Skeletal muscle tissue (tissue), 4 donors: ENCODE measurements around the gene SULT4A1. TPM values are rescaled to one million over a fixed set of nuclear protein-coding genes. Genes with fewer than 3 reads are reported as not detected.
A peak's percentile ranks its signal among the peaks of the same experiment; 100 is the strongest.

ENCODE experiments used
- H3K27ac ChIP-seq: one replicate; pipeline ENCODE4 v1.7.0; 2013; ENCODE audit warnings: mild to moderate bottlenecking, low read depth, low read length, inconsistent platforms
- H3K27me3 ChIP-seq, 3 donors: one replicate each; pipeline ENCODE4 v1.7.0; 2013; ENCODE audit warnings: low read length in 3 of 3; ENCODE audit not compliant: control insufficient read depth in 3 of 3, insufficient read depth in 3 of 3
- H3K36me3 ChIP-seq, 3 donors: one replicate each; pipeline ENCODE4 v1.7.0; 2013; ENCODE audit warnings: low read length in 3 of 3; ENCODE audit not compliant: control insufficient read depth in 3 of 3, insufficient read depth in 3 of 3
- H3K4me1 ChIP-seq, 3 donors: one replicate each; pipeline ENCODE4 v1.7.0; 2013; ENCODE audit warnings: low read length in 3 of 3, mild to moderate bottlenecking in 3 of 3; ENCODE audit not compliant: control insufficient read depth in 3 of 3, insufficient read depth in 3 of 3
- H3K4me3 ChIP-seq, 3 donors: one replicate each; pipeline ENCODE4 v1.7.0; 2013; ENCODE audit warnings: low read length in 3 of 3
- H3K9ac ChIP-seq, 3 donors: one replicate each; pipeline ENCODE4 v1.7.0; 2013; ENCODE audit warnings: low read length in 3 of 3, mild to moderate bottlenecking in 3 of 3, moderate library complexity in 2 of 3, low read depth in 1 of 3
- H3K9me3 ChIP-seq, 3 donors: one replicate each; pipeline ENCODE4 v1.7.0; 2013; ENCODE audit warnings: low read length in 3 of 3; ENCODE audit not compliant: control insufficient read depth in 3 of 3
- total RNA-seq: library from RNA; depleted of rRNA; stranded (reverse); fragments of >200 nt; gene quantifications from one replicate; pipeline ENCODE4 v1.2.3, GENCODE V29; 2014
- donor health status: Osteomylitis.

SULT4A1 gene
- total RNA-seq, 1 donor from 2014 or later = under 0.01 TPM

GRCh38 chr22:43817402-43817801 is 44.9 kb downstream of the SULT4A1 start:
- Histone ChIP-seq H3K9me3 (no peaks in the 10 kb centered on the region), H3K36me3 (no peaks in the 10 kb centered on the region), H3K27me3 (peaks cover 31 to 40% (median 34%) of the 10 kb centered on the region in 3 donors), H3K9ac (no peak overlapping the region), H3K27ac (no peak overlapping the region), H3K4me3 (no peak overlapping the region), H3K4me1 (peaks cover 8 to 11% (median 10%) of the 10 kb centered on the region in 3 donors)

- H3K27me3 ChIP-seq = peaks cover under 1 to 9% (median 3%) of the 10 kb centered on the region in 3 donors
- H3K36me3 ChIP-seq = no peaks in the 10 kb centered on the region
- no peak overlapping the region for H3K27ac ChIP-seq
- H3K9me3 ChIP-seq = no peaks in the 10 kb centered on the region
- H3K9ac ChIP-seq = no peak overlapping the region
- no peak overlapping the region for H3K4me3 ChIP-seq
- H3K4me1 ChIP-seq = peaks cover 13 to 19% (median 17%) of the 10 kb centered on the region in 3 donors
These were observed 48.0 kb downstream of the SULT4A1 start for GRCh38 chr22:43814264-43814663.

- H3K27ac ChIP-seq = peak overlapping the region; percentile 67
- H3K27me3 ChIP-seq = peaks cover 0 to 3% (median 0%) of the 10 kb centered on the region in 3 donors
- no peaks in the 10 kb centered on the region for H3K36me3 ChIP-seq
- H3K9ac ChIP-seq = peak overlapping the region; percentile 81 to 94 (median 93)
- H3K4me3 ChIP-seq = peak overlapping the region; percentile 98 to 100 (median 100)
- peaks cover 13 to 19% (median 17%) of the 10 kb centered on the region in 3 donors for H3K4me1 ChIP-seq
- H3K9me3 ChIP-seq = no peaks in the 10 kb centered on the region
These were observed 49.4 kb downstream of the SULT4A1 start for GRCh38 chr22:43812890-43813289.

- peaks cover 13 to 19% (median 17%) of the 10 kb centered on the region in 3 donors for H3K4me1 ChIP-seq
- no peaks in the 10 kb centered on the region for H3K9me3 ChIP-seq
- H3K27me3 ChIP-seq = peaks cover 0 to 2% (median 0%) of the 10 kb centered on the region in 3 donors
- H3K36me3 ChIP-seq = no peaks in the 10 kb centered on the region
- H3K9ac ChIP-seq = peak within 1 kb of the TSS; percentile 81 to 94 (median 93)
- H3K4me3 ChIP-seq = peak within 1 kb of the TSS; percentile 98 to 100 (median 100)
- peak within 1 kb of the TSS; percentile 67 for H3K27ac ChIP-seq
These were observed 50.0 kb downstream of the SULT4A1 start, which contains the start of gene EFCAB6 for GRCh38 chr22:43812149-43812842. Gene EFCAB6 (minus strand): TSS chr22:43812305. CDS start chr22:43782318, 29,987 bp downstream.

- peaks cover 13 to 19% (median 17%) of the 10 kb centered on the region in 3 donors for H3K4me1 ChIP-seq
- no peaks in the 10 kb centered on the region for H3K36me3 ChIP-seq
- H3K27ac ChIP-seq = no peak overlapping the region
- H3K9me3 ChIP-seq = no peaks in the 10 kb centered on the region
- H3K9ac ChIP-seq = peak overlapping the region; percentile 64 to 93 (median 71)
- peak overlapping the region; percentile 98 to 100 (median 100) for H3K4me3 ChIP-seq
- no peaks in the 10 kb centered on the region for H3K27me3 ChIP-seq
These were observed 50.5 kb downstream of the SULT4A1 start for GRCh38 chr22:43811777-43812148.

- H3K4me3 ChIP-seq = no peak overlapping the region
These were observed 59.3 kb downstream of the SULT4A1 start for GRCh38 chr22:43802897-43803495.

GRCh38 chr22:43800970-43801369 is 61.3 kb downstream of the SULT4A1 start:
- no peaks in the 10 kb centered on the region for H3K36me3 ChIP-seq
- no peaks in the 10 kb centered on the region for H3K4me1 ChIP-seq
- H3K9ac ChIP-seq = no peak overlapping the region
- no peak overlapping the region for H3K27ac ChIP-seq
- H3K4me3 ChIP-seq = no peak overlapping the region
- H3K27me3 ChIP-seq = no peaks in the 10 kb centered on the region
- H3K9me3 ChIP-seq = peaks cover 0 to 5% (median 2%) of the 10 kb centered on the region in 3 donors

More at GRCh38 chr22:43802897-43803495, 59.3 kb downstream of the SULT4A1 start:
- Histone ChIP-seq H3K9me3 (peaks cover 0 to 5% (median 2%) of the 10 kb centered on the region in 3 donors), H3K27me3 (no peaks in the 10 kb centered on the region), H3K27ac (no peak overlapping the region), H3K9ac (no peak overlapping the region), H3K4me1 (no peaks in the 10 kb centered on the region), H3K36me3 (no peaks in the 10 kb centered on the region)

GRCh38 chr22:43798492-43798891 is 63.8 kb downstream of the SULT4A1 start:
- no peaks in the 10 kb centered on the region for H3K27me3 ChIP-seq
- H3K27ac ChIP-seq = no peak overlapping the region
- no peak overlapping the region for H3K4me3 ChIP-seq

GRCh38 chr22:43796567-43796966 is 65.7 kb downstream of the SULT4A1 start:
- H3K9ac ChIP-seq = no peak overlapping the region
- peaks cover 0 to 5% (median 2%) of the 10 kb centered on the region in 3 donors for H3K9me3 ChIP-seq
- no peak overlapping the region for H3K27ac ChIP-seq
- H3K4me1 ChIP-seq = no peaks in the 10 kb centered on the region
- no peak overlapping the region for H3K4me3 ChIP-seq
- H3K27me3 ChIP-seq = no peaks in the 10 kb centered on the region
- no peaks in the 10 kb centered on the region for H3K36me3 ChIP-seq

More at GRCh38 chr22:43798492-43798891, 63.8 kb downstream of the SULT4A1 start:
- no peaks in the 10 kb centered on the region for H3K36me3 ChIP-seq
- H3K9ac ChIP-seq = no peak overlapping the region
- H3K4me1 ChIP-seq = no peaks in the 10 kb centered on the region
- peaks cover 0 to 5% (median 2%) of the 10 kb centered on the region in 3 donors for H3K9me3 ChIP-seq

GRCh38 chr22:43795320-43795719 is 67.0 kb downstream of the SULT4A1 start:
- Histone ChIP-seq H3K27ac (no peak overlapping the region), H3K9ac (no peak overlapping the region), H3K27me3 (no peaks in the 10 kb centered on the region), H3K9me3 (peaks cover 0 to 2% (median 2%) of the 10 kb centered on the region in 3 donors), H3K4me3 (no peak overlapping the region), H3K36me3 (no peaks in the 10 kb centered on the region), H3K4me1 (no peaks in the 10 kb centered on the region)
